Endothelial cell of umbilical vein (primary cell): ENCODE results near the gene CDH1. TPM values are rescaled to one million over a fixed set of nuclear protein-coding genes. Genes with fewer than 3 reads are reported as not detected.

Source experiments
- BruUV-seq: library from RNA; stranded (reverse); fragments of 400-500 nt; replicated peaks from 2 replicates; lab custom pipeline; 2021; lab: Mats Ljungman, UMichigan
- CTCF ChIA-PET: fragments of 300-600, 350-600 bp; sonication (Branson Sonifier 250); formaldehyde crosslinking; loops from one replicate; lab custom pipeline; 2021; ENCODE audit warnings: antibody characterized with exemption, inconsistent platforms; lab: Charles Lee
- POLR2A ChIA-PET: fragments of 300-600, 350-600 bp; sonication (Branson Sonifier 250); formaldehyde crosslinking; loops from one replicate; lab custom pipeline; 2021; ENCODE audit warnings: antibody characterized with exemption, inconsistent platforms; lab: Charles Lee
- DNase-seq: peaks from one replicate; pipeline ENCODE4 v3.0.0-alpha.2; 2011; ENCODE audit warnings: low read depth, low spot score
- FAIRE-seq: peaks from 2 replicates; lab custom pipeline; 2011; peaks lifted over from hg19 to GRCh38; lab: Jason Lieb, UNC
- H2AFZ ChIP-seq: 2 replicates; pipeline ENCODE4 v1.6.0; 2012; ENCODE audit warnings: low read depth, low read length, control low read depth, inconsistent platforms
- H3K27ac ChIP-seq: 2 replicates; pipeline ENCODE4 v1.5.1; 2011; ENCODE audit warnings: low read depth, mild to moderate bottlenecking, control low read depth, low read length, moderate library complexity; ENCODE audit not compliant: insufficient read depth
- H3K27me3 ChIP-seq, 2 experiments: 2 replicates each; pipeline versions ENCODE4 v1.6.0 to v1.6.1; 2011; ENCODE audit warnings: low read length in 2 of 2, mixed read lengths in 1 of 2; ENCODE audit not compliant: control insufficient read depth in 2 of 2, insufficient read depth in 2 of 2
- H3K36me3 ChIP-seq, 2 experiments: 2 replicates in 1 of 2; 3 replicates in 1 of 2; pipeline ENCODE4 v1.5.1; 2011; ENCODE audit warnings: low read length in 2 of 2, mild to moderate bottlenecking in 1 of 2, moderate library complexity in 1 of 2; ENCODE audit not compliant: control insufficient read depth in 2 of 2, insufficient read depth in 2 of 2; ENCODE audit errors: extremely low read depth in 1 of 2
- H3K4me1 ChIP-seq: 3 replicates; pipeline ENCODE4 v1.5.1; 2011; ENCODE audit warnings: mild to moderate bottlenecking, low read length; ENCODE audit not compliant: control insufficient read depth, insufficient read depth; ENCODE audit errors: extremely low read depth
- H3K4me2 ChIP-seq: 2 replicates; pipeline ENCODE4 v1.6.1; 2011; ENCODE audit warnings: low read length, control low read depth, mixed read lengths; ENCODE audit not compliant: insufficient read depth
- H3K4me3 ChIP-seq, 3 experiments: fragments of 200-600 bp in 1 of 3; sonication (generic), shearing (Covaris generic) in 1 of 3; replicated peaks in 1 of 3; 2 replicates each; pipeline ENCODE4 v1.5.1; 2011 to 2016; ENCODE audit warnings: control low read depth in 3 of 3, low read length in 3 of 3, mild to moderate bottlenecking in 2 of 3, inconsistent platforms in 1 of 3, low read depth in 1 of 3, moderate library complexity in 1 of 3; ENCODE audit not compliant: insufficient read depth in 1 of 3
- H3K79me2 ChIP-seq: 2 replicates; pipeline ENCODE4 v1.6.0; 2012; ENCODE audit warnings: low read length, inconsistent platforms; ENCODE audit not compliant: control insufficient read depth, insufficient read depth
- H3K9ac ChIP-seq: replicated peaks from 2 replicates; pipeline ENCODE3; 2011; ENCODE audit warnings: low read length, control low read depth; ENCODE audit not compliant: insufficient read depth; ENCODE audit errors: extremely low read depth
- H3K9me1 ChIP-seq: replicated peaks from 3 replicates; pipeline ENCODE4 v1.6.0; 2011; ENCODE audit warnings: mild to moderate bottlenecking, low read length; ENCODE audit not compliant: control insufficient read depth, insufficient read depth; ENCODE audit errors: extremely low read depth
- H3K9me3 ChIP-seq: replicated peaks from 2 replicates; pipeline ENCODE4 v1.5.1; 2012; ENCODE audit warnings: low read length, inconsistent platforms; ENCODE audit not compliant: control insufficient read depth, insufficient read depth
- H4K20me1 ChIP-seq: replicated peaks from 2 replicates; pipeline ENCODE3; 2011; ENCODE audit warnings: mild to moderate bottlenecking, low read length; ENCODE audit not compliant: control insufficient read depth, insufficient read depth; ENCODE audit errors: extremely low read depth
- CTCF ChIP-seq, 2 donors: IDR thresholded peaks; 1 replicate in 1 of 2; 2 replicates in 1 of 2; pipeline ENCODE4 v1.5.1; 2011; ENCODE audit warnings: low read length in 2 of 2, mild to moderate bottlenecking in 2 of 2, moderate library complexity in 2 of 2, control low read depth in 1 of 2, inconsistent platforms in 1 of 2, low read depth in 1 of 2; ENCODE audit not compliant: insufficient read depth in 1 of 2; ENCODE audit errors: extremely low read depth in 1 of 2
- EZH2 ChIP-seq: IDR thresholded peaks from 2 replicates; pipeline ENCODE4 v1.6.1; 2012; ENCODE audit warnings: borderline replicate concordance, low read depth, mild to moderate bottlenecking, moderate library complexity, low read length, inconsistent platforms; ENCODE audit not compliant: severe bottlenecking
- FOS ChIP-seq: IDR thresholded peaks from 2 replicates; pipeline ENCODE4 v1.6.1; 2011; ENCODE audit warnings: mild to moderate bottlenecking, low read length, moderate library complexity, borderline replicate concordance; ENCODE audit not compliant: insufficient read depth
- GATA2 ChIP-seq: IDR thresholded peaks from 2 replicates; pipeline ENCODE4 v1.7.0; 2011; ENCODE audit warnings: low read depth, mild to moderate bottlenecking, moderate library complexity, mixed read lengths, low read length; ENCODE audit not compliant: insufficient read length, insufficient read depth
- JUN ChIP-seq: IDR thresholded peaks from 2 replicates; pipeline ENCODE4 v1.6.1; 2011; ENCODE audit warnings: borderline replicate concordance, low read depth; ENCODE audit not compliant: insufficient read length, insufficient read depth
- MAX ChIP-seq: IDR thresholded peaks from 2 replicates; pipeline ENCODE4 v1.6.1; 2011; ENCODE audit not compliant: insufficient read depth, insufficient read length
- MYC ChIP-seq: IDR thresholded peaks from one replicate; pipeline ENCODE4 v1.6.1; 2011; ENCODE audit warnings: mild to moderate bottlenecking, low read depth, low read length
- POLR2A ChIP-seq: IDR thresholded peaks from 2 replicates; pipeline ENCODE4 v1.6.1; 2012; ENCODE audit warnings: low read depth, mild to moderate bottlenecking, control low read depth, low read length
- POLR2AphosphoS5 ChIP-seq: IDR thresholded peaks from 2 replicates; pipeline ENCODE4 v1.6.1; 2012; ENCODE audit warnings: low read depth, mild to moderate bottlenecking, control low read depth, low read length, moderate library complexity; ENCODE audit not compliant: insufficient read depth
- dilution Hi-C: fragments of 300-500 bp; cut with MboI; formaldehyde crosslinking; loops from one replicate; pipeline ENCODE4 v1.15.0; 2019; ENCODE audit warnings: low sequenced_read_pairs; ENCODE audit not compliant: extremely low pct_ligation_motif_present
- intact Hi-C: fragments of 100-400 bp; cut with micrococcal nuclease; formaldehyde crosslinking; loops from one replicate; pipeline ENCODE4 v1.10.0; 2022
- polyA plus RNA-seq, 4 experiments: library from polyadenylated mRNA; depleted of rRNA in 3 of 4; stranded (reverse) in 3 of 4; unstranded in 1 of 4; fragments of >200 nt; gene quantifications; 2 replicates each; pipeline versions ENCODE4 v1.2.1 to v1.2.3, GENCODE V29; 2011 to 2012; ENCODE audit warnings: missing spikeins in 1 of 4
- total RNA-seq: library from RNA; stranded (reverse); gene quantifications from 2 replicates; pipeline ENCODE4 v1.2.3, GENCODE V29; 2021

CDH1 gene
- total and polyA plus RNA-seq, 2 donors (not counting 3 experiments of a cell fraction or from before 2014, with no cell fraction given) = 0.28 to 0.69 TPM

GRCh38 chr16:68793401-68793857 is 56.3 kb downstream of the CDH1 start:
- intact Hi-C loops (no loop called here), dilution Hi-C loops (no loop called here)
- no peak for DNase-seq
- H3K79me2 ChIP-seq = no peaks in the 10 kb centered on the region
- TF ChIP-seq FOS (no peak), EZH2 (no peak), JUN (no peak), MAX (no peak), POLR2A (no peak), GATA2 (no peak), POLR2AphosphoS5 (no peak), MYC (no peak), CTCF (IDR thresholded peaks at IDR 0.05; ENCODE audit: extremely low read depth in 1 of 2, insufficient read depth in 1 of 2, low read depth in 1 of 2, low read length in 2 of 2) (no peak)
- H3K9ac ChIP-seq = no peak overlapping the region
- H3K9me3 ChIP-seq = no peaks in the 10 kb centered on the region
- no peaks in the 10 kb centered on the region for H3K27me3 ChIP-seq
- H3K36me3 ChIP-seq = no peaks in the 10 kb centered on the region
- H3K27ac ChIP-seq = no peak overlapping the region
- H2AFZ ChIP-seq = no peak overlapping the region
- ChIA-PET CTCF (interaction anchor here (1.0 kb wide), 1 partner anchor 18 kb away, joined by 4 read pairs; no protein-coding TSS in a partner anchor), POLR2A (no interaction called here)
- no peak overlapping the region for H3K4me2 ChIP-seq
- no peak for FAIRE-seq
- no peaks in the 10 kb centered on the region for H3K4me1 ChIP-seq
- BruUV-seq = no TSS peak
- no peaks in the 10 kb centered on the region for H3K9me1 ChIP-seq
- H3K4me3 ChIP-seq = no peak overlapping the region
- H4K20me1 ChIP-seq = no peaks in the 10 kb centered on the region
